ENCODE data around the gene LRRC4.

The LRRC4 gene

GRCh38 chr7:128032605-128033235 is 1.5 kb upstream of the LRRC4 start:
- no peaks in the 10 kb centered on the region for H3K4me1 ChIP-seq (ENCODE audit: insufficient read depth, poor library complexity, severe bottlenecking)
- TF ChIP-seq CTCF (IDR thresholded peaks at IDR 0.05; ENCODE audit: poor library complexity, severe bottlenecking) = no peak
- ATAC-seq (ENCODE audit: low read depth) (no peak), DNase-seq (ENCODE audit: low spot score) (no peak)
- no peaks in the 10 kb centered on the region for H3K36me3 ChIP-seq (ENCODE audit: low read depth)
- H3K9me3 ChIP-seq (ENCODE audit: severe bottlenecking) = no peaks in the 10 kb centered on the region
- no peaks in the 10 kb centered on the region for H3K27me3 ChIP-seq (ENCODE audit: insufficient read depth, poor library complexity, severe bottlenecking)
- H3K27ac ChIP-seq (ENCODE audit: poor library complexity, severe bottlenecking) = no peak overlapping the region
- no peak overlapping the region for H3K4me3 ChIP-seq (ENCODE audit: severe bottlenecking)

GRCh38 chr7:128031901-128032604 is 816 bp upstream of the LRRC4 start:
- Histone ChIP-seq H3K4me3 (ENCODE audit: severe bottlenecking) (peak overlapping the region; percentile 32), H3K27me3 (ENCODE audit: insufficient read depth, poor library complexity, severe bottlenecking) (no peaks in the 10 kb centered on the region), H3K36me3 (ENCODE audit: low read depth) (no peaks in the 10 kb centered on the region), H3K27ac (ENCODE audit: poor library complexity, severe bottlenecking) (no peak overlapping the region), H3K4me1 (ENCODE audit: insufficient read depth, poor library complexity, severe bottlenecking) (no peaks in the 10 kb centered on the region), H3K9me3 (ENCODE audit: severe bottlenecking) (no peaks in the 10 kb centered on the region)
- ATAC-seq (ENCODE audit: low read depth) (peak; percentile 89), DNase-seq (ENCODE audit: low spot score) (no peak)
- TF ChIP-seq CTCF (IDR thresholded peaks at IDR 0.05; ENCODE audit: poor library complexity, severe bottlenecking) = no peak

- DNase-seq (ENCODE audit: low spot score) = no peak
- ATAC-seq (ENCODE audit: low read depth) = no peak
- no peak overlapping the region for H3K4me3 ChIP-seq (ENCODE audit: severe bottlenecking)
Observed at GRCh38 chr7:128030263-128030653, 979 bp downstream of the LRRC4 start.

GRCh38 chr7:128029405-128029995 is 1.7 kb downstream of the LRRC4 start:
- Histone ChIP-seq H3K9me3 (ENCODE audit: severe bottlenecking) (no peaks in the 10 kb centered on the region), H3K27me3 (ENCODE audit: insufficient read depth, poor library complexity, severe bottlenecking) (no peaks in the 10 kb centered on the region), H3K4me1 (ENCODE audit: insufficient read depth, poor library complexity, severe bottlenecking) (peaks cover 5% of the 10 kb centered on the region), H3K36me3 (ENCODE audit: low read depth) (peaks cover under 1% of the 10 kb centered on the region; the same call in 1 of the 2 replicates), H3K4me3 (ENCODE audit: severe bottlenecking) (no peak overlapping the region), H3K27ac (ENCODE audit: poor library complexity, severe bottlenecking) (no peak overlapping the region)
- TF ChIP-seq CTCF (IDR thresholded peaks at IDR 0.05; ENCODE audit: poor library complexity, severe bottlenecking) = no peak
- ATAC-seq (ENCODE audit: low read depth) = no peak
- no peak for DNase-seq (ENCODE audit: low spot score)

More at GRCh38 chr7:128030263-128030653, 979 bp downstream of the LRRC4 start:
- H3K27me3 ChIP-seq (ENCODE audit: insufficient read depth, poor library complexity, severe bottlenecking) = no peaks in the 10 kb centered on the region
- peaks cover 2% of the 10 kb centered on the region for H3K4me1 ChIP-seq (ENCODE audit: insufficient read depth, poor library complexity, severe bottlenecking)
- H3K36me3 ChIP-seq (ENCODE audit: low read depth) = no peaks in the 10 kb centered on the region
- TF ChIP-seq CTCF (IDR thresholded peaks at IDR 0.05; ENCODE audit: poor library complexity, severe bottlenecking) = no peak
- H3K9me3 ChIP-seq (ENCODE audit: severe bottlenecking) = no peaks in the 10 kb centered on the region
- H3K27ac ChIP-seq (ENCODE audit: poor library complexity, severe bottlenecking) = no peak overlapping the region

Measured in RWPE2 (cell line).